H1 (cell line): ENCODE measurements around the gene MAP2K5.

ENCODE experiments used
- CTCF ChIP-seq, 3 experiments: IDR thresholded peaks; 1 replicate in 2 of 3; 2 replicates in 1 of 3; pipeline versions ENCODE4 v1.5.1 to v1.6.1; 2011; ENCODE audit warnings: low read length in 3 of 3, mild to moderate bottlenecking in 3 of 3, inconsistent platforms in 2 of 3, low read depth in 1 of 3, moderate library complexity in 1 of 3; ENCODE audit not compliant: insufficient read depth in 1 of 3; ENCODE audit errors: control extremely low read depth in 1 of 3
- EGR1 ChIP-seq: IDR thresholded peaks from 2 replicates; pipeline ENCODE4 v1.6.1; 2011; ENCODE audit warnings: low read depth, low read length, borderline replicate concordance
- FOSL1 ChIP-seq: IDR thresholded peaks from 2 replicates; pipeline ENCODE4 v1.6.1; 2011; ENCODE audit warnings: mild to moderate bottlenecking, low read depth, low read length, moderate library complexity; ENCODE audit not compliant: insufficient read depth
- GTF2F1 ChIP-seq: IDR thresholded peaks from 2 replicates; pipeline ENCODE4 v1.6.1; 2012; ENCODE audit warnings: low read depth, low read length, improper control_type of control experiment, borderline replicate concordance
- HDAC2 ChIP-seq, 2 experiments: fragments of 300-600 bp in 1 of 2; sonication (generic) in 1 of 2; IDR thresholded peaks; 2 replicates each; pipeline ENCODE4 v1.6.1; 2011 to 2012; ENCODE audit warnings: low read depth in 2 of 2, low read length in 2 of 2, mild to moderate bottlenecking in 2 of 2, moderate library complexity in 2 of 2, borderline replicate concordance in 1 of 2, inconsistent platforms in 1 of 2
- JUND ChIP-seq: IDR thresholded peaks from 2 replicates; pipeline ENCODE4 v1.6.1; 2011; ENCODE audit warnings: mild to moderate bottlenecking, improper control_type of control experiment, low read length
- POLR2AphosphoS5 ChIP-seq: IDR thresholded peaks from 2 replicates; pipeline ENCODE4 v1.6.1; 2011; ENCODE audit warnings: low read depth, low read length
- SIN3A ChIP-seq, 2 experiments: IDR thresholded peaks in 1 of 2; conservative IDR thresholded peaks in 1 of 2; 2 replicates each; pipeline ENCODE4 v1.6.1; 2011 to 2012; ENCODE audit warnings: low read length in 2 of 2, improper control_type of control experiment in 1 of 2, low read depth in 1 of 2, mild to moderate bottlenecking in 1 of 2
- SP2 ChIP-seq: IDR thresholded peaks from 2 replicates; pipeline ENCODE4 v1.6.1; 2012; ENCODE audit warnings: mild to moderate bottlenecking, low read length, inconsistent platforms
- TCF12 ChIP-seq: IDR thresholded peaks from 2 replicates; pipeline ENCODE4 v1.6.1; 2011; ENCODE audit warnings: low read depth, mild to moderate bottlenecking, low read length
- ZNF274 ChIP-seq: IDR thresholded peaks from 2 replicates; pipeline ENCODE4 v1.7.0; 2012; ENCODE audit warnings: low read length, borderline replicate concordance; ENCODE audit errors: extremely low read depth

- TF ChIP-seq GTF2F1 (no peak), TCF12 (no peak), HDAC2 (IDR thresholded peaks at IDR 0.05; ENCODE audit: borderline replicate concordance in 1 of 2, low read depth in 2 of 2, low read length in 2 of 2) (no peak), FOSL1 (no peak), JUND (no peak), SP2 (no peak), CTCF (IDR thresholded peaks at IDR 0.05; ENCODE audit: control extremely low read depth in 1 of 3, insufficient read depth in 1 of 3, low read depth in 1 of 3, low read length in 3 of 3) (no peak), ZNF274 (no peak), EGR1 (no peak), POLR2AphosphoS5 (no peak), SIN3A (conservative IDR thresholded peaks at IDR 0.05 in 1 of 2, IDR thresholded peaks at IDR 0.05 in 1 of 2; ENCODE audit: low read depth in 1 of 2, low read length in 2 of 2) (no peak)
Measured at GRCh38 chr15:67543348-67543718, 830 bp downstream of the MAP2K5 start.
